ENCODE results near the gene SYNPO2L. TPM values are rescaled to one million over a fixed set of nuclear protein-coding genes. Genes with fewer than 3 reads are reported as not detected.

Gene SYNPO2L
- total and polyA plus RNA-seq, 2 experiments from 2014 or later: not detected

DNA sequence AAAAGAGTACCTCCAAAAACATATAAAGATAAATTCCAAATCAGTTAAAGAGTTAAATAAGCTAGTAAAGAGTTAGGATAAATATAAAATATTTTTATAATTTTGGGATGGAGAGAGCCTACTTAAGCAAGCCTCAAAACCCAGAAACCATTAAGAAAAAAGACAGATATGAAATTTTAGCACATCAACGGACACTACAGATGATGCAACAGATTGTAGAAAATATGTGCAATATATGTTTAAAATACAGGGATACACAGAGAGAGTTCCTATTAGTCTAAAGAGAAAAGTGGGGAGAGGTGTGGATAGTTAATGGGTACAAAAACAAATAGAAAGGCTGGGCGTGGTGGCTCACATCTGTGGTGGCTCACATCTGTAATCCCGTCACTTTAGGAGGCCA, 41.1 kb downstream of the SYNPO2L start:
- no peaks in the 10 kb centered on the region for H3K9me2 ChIP-seq (replicated peaks; ENCODE audit: insufficient read depth)
- peaks cover 2% of the 10 kb centered on the region for H3K79me2 ChIP-seq
- no peak overlapping the region for H3K4me2 ChIP-seq
- no peak overlapping the region for H3K27ac ChIP-seq
- WGBS (ENCODE audit: low lambda C conversion rate, missing lambda C conversion rate): 93% methylated on average over 3 of the region's 3 CpGs
- H4K20me1 ChIP-seq (ENCODE audit: insufficient read depth, poor library complexity, severe bottlenecking): no peaks in the 10 kb centered on the region
- H2AFZ ChIP-seq: no peak overlapping the region
- TF ChIP-seq EZH2phosphoT487 (IDR thresholded peaks at IDR 0.05; ENCODE audit: low read depth, severe bottlenecking, unreplicated experiment): no peak
- no peak overlapping the region for H3K4me3 ChIP-seq
- H3K27me3 ChIP-seq: no peaks in the 10 kb centered on the region
- H3K9me3 ChIP-seq (ENCODE audit: low read depth): no peaks in the 10 kb centered on the region
- no peaks in the 10 kb centered on the region for H3K36me3 ChIP-seq (replicated peaks; ENCODE audit: insufficient read depth, low read depth)
- H3K4me1 ChIP-seq (ENCODE audit: insufficient read depth): no peaks in the 10 kb centered on the region
- DNase-seq (ENCODE audit: low spot score): no peak

DNA sequence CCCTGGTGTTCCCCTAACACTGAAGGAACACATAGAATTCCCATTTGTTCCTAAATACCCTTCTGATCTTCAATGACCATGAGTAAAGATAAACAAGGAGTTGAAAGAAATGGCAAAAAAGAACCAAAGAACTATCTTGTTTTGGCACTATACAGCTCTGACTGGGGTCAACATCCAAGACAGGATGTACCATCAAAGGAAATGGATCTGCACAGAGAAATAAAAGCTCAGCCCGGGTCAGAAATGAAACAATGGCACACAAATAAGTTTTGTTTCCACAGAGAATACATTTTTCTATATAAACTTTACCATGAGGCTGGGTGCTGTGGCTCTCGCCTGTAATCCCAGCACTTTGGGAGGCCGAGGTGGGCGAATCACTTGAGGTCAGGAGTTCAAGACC, 46.7 kb downstream of the SYNPO2L start:
- H3K4me2 ChIP-seq: no peak overlapping the region
- DNase-seq (ENCODE audit: low spot score): no peak
- 100% methylated on average over 4 of the region's 4 CpGs for WGBS (ENCODE audit: low lambda C conversion rate, missing lambda C conversion rate)
- no peak overlapping the region for H3K27ac ChIP-seq
- H3K9me3 ChIP-seq (ENCODE audit: low read depth): no peaks in the 10 kb centered on the region
- H3K27me3 ChIP-seq: no peaks in the 10 kb centered on the region
- H4K20me1 ChIP-seq (ENCODE audit: insufficient read depth, poor library complexity, severe bottlenecking): no peaks in the 10 kb centered on the region
- TF ChIP-seq EZH2phosphoT487 (IDR thresholded peaks at IDR 0.05; ENCODE audit: low read depth, severe bottlenecking, unreplicated experiment) (no peak), EZH2 (IDR thresholded peaks at IDR 0.05; ENCODE audit: borderline replicate concordance) (no peak)
- TF ChIP-seq, protein P1, sequence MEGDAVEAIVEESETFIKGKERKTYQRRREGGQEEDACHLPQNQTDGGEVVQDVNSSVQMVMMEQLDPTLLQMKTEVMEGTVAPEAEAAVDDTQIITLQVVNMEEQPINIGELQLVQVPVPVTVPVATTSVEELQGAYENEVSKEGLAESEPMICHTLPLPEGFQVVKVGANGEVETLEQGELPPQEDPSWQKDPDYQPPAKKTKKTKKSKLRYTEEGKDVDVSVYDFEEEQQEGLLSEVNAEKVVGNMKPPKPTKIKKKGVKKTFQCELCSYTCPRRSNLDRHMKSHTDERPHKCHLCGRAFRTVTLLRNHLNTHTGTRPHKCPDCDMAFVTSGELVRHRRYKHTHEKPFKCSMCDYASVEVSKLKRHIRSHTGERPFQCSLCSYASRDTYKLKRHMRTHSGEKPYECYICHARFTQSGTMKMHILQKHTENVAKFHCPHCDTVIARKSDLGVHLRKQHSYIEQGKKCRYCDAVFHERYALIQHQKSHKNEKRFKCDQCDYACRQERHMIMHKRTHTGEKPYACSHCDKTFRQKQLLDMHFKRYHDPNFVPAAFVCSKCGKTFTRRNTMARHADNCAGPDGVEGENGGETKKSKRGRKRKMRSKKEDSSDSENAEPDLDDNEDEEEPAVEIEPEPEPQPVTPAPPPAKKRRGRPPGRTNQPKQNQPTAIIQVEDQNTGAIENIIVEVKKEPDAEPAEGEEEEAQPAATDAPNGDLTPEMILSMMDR (IDR thresholded peaks at IDR 0.05; ENCODE audit: poor library complexity): no peak
- H3K79me2 ChIP-seq: no peaks in the 10 kb centered on the region
- H3K36me3 ChIP-seq (replicated peaks; ENCODE audit: insufficient read depth, low read depth): no peaks in the 10 kb centered on the region
- H3K4me3 ChIP-seq: no peak overlapping the region
- no peaks in the 10 kb centered on the region for H3K9me2 ChIP-seq (replicated peaks; ENCODE audit: insufficient read depth)
- no peaks in the 10 kb centered on the region for H3K4me1 ChIP-seq (ENCODE audit: insufficient read depth)
- no peak overlapping the region for H2AFZ ChIP-seq

DNA sequence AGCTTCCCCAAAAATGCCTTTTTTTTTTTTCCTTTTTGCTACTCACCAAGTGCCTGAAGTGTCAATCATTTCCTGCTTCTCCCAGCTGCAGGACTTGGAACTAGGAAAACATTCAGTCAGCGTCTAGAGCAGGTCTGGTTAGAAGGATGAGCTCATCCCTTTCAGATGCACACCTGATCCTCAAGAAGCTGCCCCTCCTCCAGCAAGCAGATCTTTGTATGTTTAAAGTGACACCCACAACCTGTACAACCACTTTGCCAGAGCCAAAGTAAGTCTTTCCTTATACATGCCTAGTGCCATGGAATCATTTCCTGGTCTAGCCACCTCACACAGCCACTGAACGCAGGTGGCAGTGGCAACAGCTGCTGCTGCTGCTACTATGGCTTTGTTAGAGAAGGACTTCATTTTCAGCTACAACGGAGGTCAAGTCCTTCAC, 54.3 kb downstream of the SYNPO2L start:
- Histone ChIP-seq H3K27me3 (no peaks in the 10 kb centered on the region), H3K27ac (peak overlapping the region; percentile 91), H2AFZ (no peak overlapping the region), H4K20me1 (ENCODE audit: insufficient read depth, poor library complexity, severe bottlenecking) (no peaks in the 10 kb centered on the region), H3K9me2 (replicated peaks; ENCODE audit: insufficient read depth) (no peaks in the 10 kb centered on the region), H3K9me3 (ENCODE audit: low read depth) (no peaks in the 10 kb centered on the region), H3K4me3 (no peak overlapping the region), H3K79me2 (peaks cover 16% of the 10 kb centered on the region), H3K36me3 (replicated peaks; ENCODE audit: insufficient read depth, low read depth) (no peaks in the 10 kb centered on the region), H3K4me2 (peak overlapping the region; percentile 52), H3K4me1 (ENCODE audit: insufficient read depth) (no peaks in the 10 kb centered on the region)
- DNase-seq (ENCODE audit: low spot score): peak; percentile 81
- WGBS (ENCODE audit: low lambda C conversion rate, missing lambda C conversion rate): 26% methylated on average over 3 of the region's 3 CpGs
- no peak for TF ChIP-seq EZH2 (IDR thresholded peaks at IDR 0.05; ENCODE audit: borderline replicate concordance)
- TF ChIP-seq, protein P1 (IDR thresholded peaks at IDR 0.05; ENCODE audit: poor library complexity): no peak
- no peak for TF ChIP-seq EZH2phosphoT487 (IDR thresholded peaks at IDR 0.05; ENCODE audit: low read depth, severe bottlenecking, unreplicated experiment)

DNA sequence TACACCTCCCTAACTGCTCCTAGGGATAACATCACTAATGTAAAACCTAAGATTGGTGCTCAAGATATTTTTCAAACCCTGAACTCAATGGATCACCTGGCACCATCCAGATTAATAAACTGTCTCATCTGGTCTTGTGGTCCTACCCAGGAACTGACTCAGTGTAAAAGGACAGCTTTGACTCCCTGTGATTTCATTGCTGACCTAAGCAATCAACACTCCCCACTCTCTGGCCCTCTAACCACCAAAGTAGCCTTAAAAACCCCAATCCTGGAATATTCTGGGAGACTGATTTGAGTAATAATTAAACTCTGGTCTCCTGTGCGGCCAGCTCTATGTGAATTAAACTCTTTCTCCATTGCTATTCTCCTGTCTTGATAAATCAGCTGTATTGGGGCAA, 58.5 kb downstream of the SYNPO2L start:
- H4K20me1 ChIP-seq (ENCODE audit: insufficient read depth, poor library complexity, severe bottlenecking): no peaks in the 10 kb centered on the region
- peaks cover 16% of the 10 kb centered on the region for H3K79me2 ChIP-seq
- H3K4me3 ChIP-seq: no peak overlapping the region
- WGBS (ENCODE audit: low lambda C conversion rate, missing lambda C conversion rate): 92% methylated on average over 1 of the region's 1 CpG
- no peaks in the 10 kb centered on the region for H3K36me3 ChIP-seq (replicated peaks; ENCODE audit: insufficient read depth, low read depth)
- TF ChIP-seq EZH2phosphoT487 (IDR thresholded peaks at IDR 0.05; ENCODE audit: low read depth, severe bottlenecking, unreplicated experiment) (no peak), EZH2 (IDR thresholded peaks at IDR 0.05; ENCODE audit: borderline replicate concordance) (no peak)
- TF ChIP-seq, protein P1 (IDR thresholded peaks at IDR 0.05; ENCODE audit: poor library complexity): no peak
- H3K4me1 ChIP-seq (ENCODE audit: insufficient read depth): peaks cover 13% of the 10 kb centered on the region
- H2AFZ ChIP-seq: no peak overlapping the region
- H3K9me2 ChIP-seq (replicated peaks; ENCODE audit: insufficient read depth): no peaks in the 10 kb centered on the region
- no peaks in the 10 kb centered on the region for H3K9me3 ChIP-seq (ENCODE audit: low read depth)
- DNase-seq (ENCODE audit: low spot score): no peak
- no peaks in the 10 kb centered on the region for H3K27me3 ChIP-seq
- no peak overlapping the region for H3K4me2 ChIP-seq
- H3K27ac ChIP-seq: no peak overlapping the region

Other genes starting within 250 kb of the SYNPO2L start
- 88.8 and 90.7 TPM in 2 replicates for gene ANXA7, start 242.0 kb downstream of the SYNPO2L start, total RNA-seq
- 63.0 and 88.8 TPM in 2 replicates for gene ANXA7, start 242.0 kb downstream of the SYNPO2L start, polyA plus RNA-seq
- 1.2 and 1.6 TPM in 2 replicates for gene MSS51, start 222.5 kb downstream of the SYNPO2L start, total RNA-seq
- gene MSS51, start 222.5 kb downstream of the SYNPO2L start, polyA plus RNA-seq: 0.48 and 0.74 TPM in 2 replicates
- gene PPP3CB, start 160.0 kb downstream of the SYNPO2L start, total RNA-seq: 33.8 and 41.4 TPM in 2 replicates
- 11.8 and 15.0 TPM in 2 replicates for gene PPP3CB, start 160.0 kb downstream of the SYNPO2L start, polyA plus RNA-seq
- gene USP54, start 64.7 kb downstream of the SYNPO2L start, total RNA-seq: 61.6 and 83.4 TPM in 2 replicates
- gene USP54, start 64.7 kb downstream of the SYNPO2L start, polyA plus RNA-seq: 13.2 and 19.4 TPM in 2 replicates
- 0.20 and 0.50 TPM in 2 replicates for gene MYOZ1, start 14.6 kb downstream of the SYNPO2L start, total RNA-seq
- 0.44 and 1.3 TPM in 2 replicates for gene MYOZ1, start 14.6 kb downstream of the SYNPO2L start, polyA plus RNA-seq
- 3.6 and 5.5 TPM in 2 replicates for gene AGAP5, start 42.1 kb upstream of the SYNPO2L start, total RNA-seq
- gene AGAP5, start 42.1 kb upstream of the SYNPO2L start, polyA plus RNA-seq: 1.9 and 2.4 TPM in 2 replicates
- 59.4 and 60.2 TPM in 2 replicates for gene SEC24C, start 88.3 kb upstream of the SYNPO2L start, total RNA-seq
- 46.8 and 47.6 TPM in 2 replicates for gene SEC24C, start 88.3 kb upstream of the SYNPO2L start, polyA plus RNA-seq
- gene CHCHD1, start 126.0 kb upstream of the SYNPO2L start, total RNA-seq: 45.3 and 59.1 TPM in 2 replicates
- gene CHCHD1, start 126.0 kb upstream of the SYNPO2L start, polyA plus RNA-seq: 86.1 and 95.2 TPM in 2 replicates
- 83.7 and 101 TPM in 2 replicates for gene ZSWIM8, start 129.6 kb upstream of the SYNPO2L start, total RNA-seq
- gene ZSWIM8, start 129.6 kb upstream of the SYNPO2L start, polyA plus RNA-seq: 98.5 and 103 TPM in 2 replicates
- 10.7 and 29.9 TPM in 2 replicates for gene NDST2, start 155.6 kb upstream of the SYNPO2L start, total RNA-seq
- gene NDST2, start 155.6 kb upstream of the SYNPO2L start, polyA plus RNA-seq: 21.1 and 24.9 TPM in 2 replicates
- 22.5 and 25.0 TPM in 2 replicates for gene CAMK2G, start 218.5 kb upstream of the SYNPO2L start, total RNA-seq
- 5.2 and 5.9 TPM in 2 replicates for gene CAMK2G, start 218.5 kb upstream of the SYNPO2L start, polyA plus RNA-seq

Measured in hepatocyte (in vitro differentiated cells).